GM18520 (cell line): Measurements from ENCODE around the gene OR6X1.

Experiments
- ATAC-seq: cut with Tn5 transposase; IDR thresholded peaks from one replicate; pipeline ENCODE4 v1.9.1; 2021; ENCODE audit not compliant: unreplicated experiment

Gene OR6X1

GRCh38 chr11:123754101-123754568 lies at the start of gene OR6X1:
TSS of gene OR6X1 (minus strand) at chr11:123754518. CDS start at chr11:123754518, 0 bp downstream.
- no peak for ATAC-seq

- ATAC-seq, result no peak
Observed at GRCh38 chr11:123801765-123802164, 47.4 kb upstream of the OR6X1 start.

GRCh38 chr11:123800036-123800435 lies 45.7 kb upstream of the OR6X1 start:
- no peak for ATAC-seq

GRCh38 chr11:123799438-123799837 lies 45.1 kb upstream of the OR6X1 start:
- ATAC-seq, result no peak

GRCh38 chr11:123798513-123799252 lies 44.4 kb upstream of the OR6X1 start:
- no peak for ATAC-seq

- ATAC-seq, result no peak
Observed at GRCh38 chr11:123798079-123798478, 43.8 kb upstream of the OR6X1 start.

- no peak for ATAC-seq
Observed at GRCh38 chr11:123797541-123797940, 43.2 kb upstream of the OR6X1 start.

GRCh38 chr11:123797114-123797513 lies 42.8 kb upstream of the OR6X1 start:
- ATAC-seq, result no peak

- no peak for ATAC-seq
Observed at GRCh38 chr11:123796226-123796625, 41.9 kb upstream of the OR6X1 start.

- no peak for ATAC-seq
Observed at GRCh38 chr11:123783536-123783935, 29.2 kb upstream of the OR6X1 start.

GRCh38 chr11:123778511-123778910 lies 24.2 kb upstream of the OR6X1 start:
- ATAC-seq, result no peak

GRCh38 chr11:123775715-123776549 lies 21.6 kb upstream of the OR6X1 start:
- no peak for ATAC-seq

GRCh38 chr11:123775289-123775688 lies 21.0 kb upstream of the OR6X1 start:
- no peak for ATAC-seq

- ATAC-seq, result no peak
Observed at GRCh38 chr11:123773959-123774358, 19.6 kb upstream of the OR6X1 start.

GRCh38 chr11:123773026-123773425 lies 18.7 kb upstream of the OR6X1 start:
- no peak for ATAC-seq

- no peak for ATAC-seq
Observed at GRCh38 chr11:123771664-123772063, 17.3 kb upstream of the OR6X1 start.

- ATAC-seq, result no peak
Observed at GRCh38 chr11:123770712-123771111, 16.4 kb upstream of the OR6X1 start.

GRCh38 chr11:123765601-123766000 lies 11.3 kb upstream of the OR6X1 start:
- ATAC-seq, result no peak

- no peak for ATAC-seq
Observed at GRCh38 chr11:123762422-123762821, 8.1 kb upstream of the OR6X1 start.

- peak; percentile 57 for ATAC-seq
Observed at GRCh38 chr11:123760894-123761293, 6.6 kb upstream of the OR6X1 start.

GRCh38 chr11:123757976-123758375 lies 3.7 kb upstream of the OR6X1 start:
- ATAC-seq, result no peak

- ATAC-seq, result no peak
Observed at GRCh38 chr11:123755813-123756212, 1.5 kb upstream of the OR6X1 start.
